Stimulated activated CD8-positive, alpha-beta memory T cell treated with anti-CD3 and anti-CD28 coated beads, Interleukin-15, amount 100 ng/mL, for 1 hour (primary cell): Measurements from ENCODE around the gene AGBL4.
"Not testable (repeated sequence)": the region's sequence is repeated elsewhere in the genome, so short reads cannot be mapped to it uniquely, and the experiment has no call there.

Experiments
- DNase-seq: peaks from one replicate; pipeline ENCODE4 v3.0.0-alpha.2; 2020; ENCODE audit warnings: low read depth

The AGBL4 gene

DNA sequence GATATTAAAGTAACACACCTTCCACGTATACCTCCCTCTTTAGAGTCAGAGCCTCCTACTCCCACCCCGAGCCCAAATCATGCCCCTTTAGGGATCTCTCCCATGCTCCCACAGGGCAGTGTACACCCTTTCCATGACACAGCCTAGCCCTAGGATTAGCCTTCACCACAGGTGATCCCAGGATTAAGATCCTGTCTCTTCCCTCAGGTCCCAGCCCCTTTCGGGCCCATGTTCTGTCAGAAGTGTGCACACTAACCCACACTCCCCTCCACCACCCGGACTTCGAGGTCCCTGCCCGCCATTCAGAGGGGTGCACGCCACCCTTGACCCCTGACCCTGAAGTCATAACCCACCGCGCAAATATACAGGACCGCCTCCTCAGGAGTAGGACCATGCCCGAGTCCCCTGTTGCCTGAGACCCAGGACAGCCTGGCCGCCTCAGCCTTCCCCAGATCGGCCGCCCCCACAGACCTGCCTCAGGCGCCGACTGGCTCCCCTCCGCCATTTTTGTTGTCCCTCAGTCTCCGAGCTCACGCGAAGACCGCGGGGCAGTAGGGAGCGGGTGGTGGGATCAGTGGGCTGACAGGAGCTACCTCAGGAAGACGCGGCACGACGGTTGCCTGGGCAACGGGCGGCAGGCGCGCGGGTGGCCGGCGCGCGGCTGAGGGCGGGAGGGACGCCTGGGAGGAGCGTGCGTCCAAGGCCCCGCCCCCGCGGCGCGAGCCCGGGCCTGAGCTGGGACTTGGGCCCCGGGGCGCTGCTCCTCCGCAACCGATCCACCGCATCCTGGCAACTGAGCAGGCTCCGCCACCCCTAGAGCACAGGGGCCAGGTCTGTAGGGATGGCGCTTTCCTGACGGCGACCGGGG, at the start of gene AGBL4:
AGBL4 (minus strand) TSS at position 663 of the 868 bp plus-strand sequence.
- DNase-seq = no peak

DNA sequence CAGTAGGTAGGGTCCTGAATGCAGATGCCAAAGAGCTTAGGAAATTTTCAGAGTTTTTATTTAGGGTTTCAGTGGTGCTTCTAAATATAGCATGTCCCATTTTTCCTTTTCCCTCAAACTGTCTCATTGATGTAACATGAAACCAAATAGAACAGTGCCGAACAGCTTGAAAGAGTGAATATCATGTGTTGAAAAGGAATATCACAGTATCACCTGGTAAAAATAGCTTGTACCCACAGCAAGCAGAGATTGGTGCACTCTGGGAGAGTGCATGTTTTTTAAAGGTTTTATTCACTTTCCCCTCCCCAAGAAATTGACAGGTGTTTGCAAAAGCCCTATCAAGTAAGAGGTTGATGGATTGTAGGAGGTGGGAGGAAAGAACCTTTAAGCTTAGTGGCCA, 43.1 kb upstream of the AGBL4 start:
- no peak for DNase-seq

DNA sequence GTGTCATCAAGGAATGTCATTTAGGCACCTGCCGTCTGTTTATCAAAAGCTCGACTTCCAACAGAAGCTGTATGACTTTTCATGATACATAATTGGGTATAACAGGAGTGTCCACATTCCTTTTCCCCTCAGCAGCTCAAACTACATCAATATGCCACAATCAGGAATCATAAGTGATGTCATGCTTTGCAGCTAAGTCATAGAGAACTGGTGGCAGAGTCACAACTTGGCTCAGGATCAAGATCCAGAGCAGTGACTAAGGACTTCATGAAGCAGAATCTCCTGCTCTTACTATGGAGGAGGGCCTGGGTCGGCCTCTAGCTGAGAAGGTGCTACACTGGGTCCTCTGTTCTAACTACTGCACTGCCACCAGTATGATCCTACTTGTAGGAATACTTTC, 36.5 kb upstream of the AGBL4 start:
- DNase-seq = no peak

DNA sequence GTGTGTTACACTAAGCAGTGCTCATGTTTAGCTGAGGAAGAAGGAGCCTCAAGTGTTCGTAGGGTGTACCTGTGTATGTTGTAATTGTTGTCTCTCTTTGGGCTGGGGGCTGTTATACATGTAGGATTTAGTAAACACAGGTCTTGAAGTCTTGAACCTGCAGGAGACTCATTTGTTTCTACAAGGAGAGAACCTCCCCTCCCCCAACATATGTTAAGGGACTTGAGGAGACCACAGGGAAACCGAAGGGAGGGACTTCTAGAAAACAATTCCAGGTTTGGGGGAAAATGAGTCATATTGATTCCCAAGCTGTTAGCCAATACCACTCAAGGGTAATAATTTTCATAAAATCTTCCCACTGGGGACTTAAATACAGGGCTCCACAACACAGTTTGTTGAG, 25.0 kb upstream of the AGBL4 start:
- no peak for DNase-seq

DNA sequence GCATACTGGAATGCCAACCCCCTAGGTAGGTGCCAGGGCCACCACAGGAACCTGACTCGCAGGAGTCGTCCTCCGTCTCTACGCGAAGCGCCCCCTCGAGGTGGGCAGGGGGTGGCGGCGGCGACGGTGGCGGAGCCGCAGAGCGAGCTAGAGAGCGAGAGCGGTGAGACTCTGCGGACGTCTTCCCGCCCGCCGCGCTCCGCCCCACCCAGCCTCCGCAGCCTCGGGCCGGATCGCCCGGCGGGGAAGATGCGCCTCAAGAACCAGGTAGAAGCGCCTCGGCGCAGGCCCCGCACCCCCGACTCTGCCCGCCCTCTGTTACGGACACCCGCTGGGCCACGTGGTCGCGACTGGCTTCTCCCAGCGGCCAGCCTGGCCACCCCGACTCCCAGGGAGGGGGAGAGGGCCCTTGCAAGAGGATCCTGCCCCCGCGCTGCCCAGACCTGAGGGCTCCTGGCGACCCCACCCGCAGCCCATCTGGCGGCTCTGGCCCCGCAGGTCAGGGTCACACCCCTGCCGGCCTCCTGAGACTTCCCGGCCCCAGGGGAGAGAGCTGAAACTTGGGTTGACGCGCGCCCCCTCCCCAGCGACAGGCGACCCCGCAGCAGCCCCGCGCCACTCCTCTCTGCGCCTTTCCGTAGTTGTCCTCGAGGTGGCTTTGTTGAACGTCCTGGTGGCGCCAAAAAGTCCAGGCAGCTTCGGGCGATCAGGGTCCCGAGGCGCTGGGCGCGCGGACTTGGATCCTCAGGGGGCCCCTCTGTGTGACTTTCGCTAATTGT, 24.4 kb upstream of the AGBL4 start:
- DNase-seq = no peak

DNA sequence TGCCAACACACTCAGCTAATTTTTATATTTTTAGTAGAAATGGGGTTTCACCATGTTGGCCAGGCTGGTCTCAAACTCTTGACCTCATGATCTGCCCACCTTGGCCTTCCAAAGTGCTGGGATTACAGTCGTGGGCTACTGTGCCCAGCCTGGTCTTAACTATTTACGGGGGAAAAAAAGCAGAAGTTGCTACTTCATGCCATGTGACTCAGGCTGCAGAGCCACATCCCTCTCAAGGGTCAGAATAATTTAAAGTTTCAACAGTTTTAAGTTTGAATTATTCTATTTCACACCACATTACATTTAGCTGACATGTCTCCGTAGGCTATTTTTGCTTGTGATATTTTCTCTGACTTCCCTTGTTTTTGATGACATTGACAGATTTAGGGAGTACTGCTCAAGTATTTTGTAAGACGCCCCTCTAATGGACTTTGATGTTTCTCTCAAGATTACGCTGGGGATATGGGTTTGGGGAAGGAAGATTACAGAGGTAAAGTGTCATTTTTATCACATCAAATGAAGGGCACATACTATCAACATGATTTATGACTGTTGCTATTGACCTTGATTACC, 14.6 kb upstream of the AGBL4 start:
- no peak for DNase-seq

DNA sequence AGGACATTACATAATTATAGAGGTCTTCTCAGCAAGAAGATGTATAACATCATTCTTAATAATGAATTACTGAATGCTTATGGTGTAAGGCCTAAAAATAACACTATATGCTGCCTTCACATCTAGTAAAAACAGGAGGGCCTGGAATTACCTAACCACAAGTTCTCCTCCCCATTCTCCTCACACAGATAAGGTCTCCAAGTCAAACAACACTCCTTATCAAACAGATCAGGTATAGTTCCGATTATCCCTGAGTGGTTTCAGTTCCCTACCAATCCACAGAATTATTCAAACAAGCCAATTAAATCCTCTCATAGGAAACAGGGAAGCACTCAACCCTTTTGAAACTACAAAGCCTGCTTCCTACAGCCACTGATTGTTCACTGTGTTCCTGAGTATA, 4.0 kb upstream of the AGBL4 start:
- DNase-seq = no peak

DNA sequence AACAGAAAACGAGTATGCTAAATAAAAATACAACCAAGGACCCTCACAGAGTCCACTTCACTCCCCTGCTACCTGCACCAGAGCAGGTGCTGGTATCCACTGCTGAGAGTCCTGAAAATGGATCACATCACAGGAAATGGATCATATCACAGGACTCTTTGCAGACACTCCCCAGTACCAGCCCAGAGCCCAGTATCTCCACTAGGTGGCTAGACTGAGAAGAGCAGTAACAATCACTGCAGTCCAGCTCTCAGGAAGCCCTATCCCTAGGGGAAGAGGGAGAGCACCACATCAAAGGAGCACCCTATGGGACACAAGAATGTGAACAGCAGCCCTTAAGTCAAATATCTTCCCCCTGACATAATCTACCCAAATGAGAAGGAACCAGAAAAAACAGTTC, 28.0 kb downstream of the AGBL4 start:
- DNase-seq = no peak

DNA sequence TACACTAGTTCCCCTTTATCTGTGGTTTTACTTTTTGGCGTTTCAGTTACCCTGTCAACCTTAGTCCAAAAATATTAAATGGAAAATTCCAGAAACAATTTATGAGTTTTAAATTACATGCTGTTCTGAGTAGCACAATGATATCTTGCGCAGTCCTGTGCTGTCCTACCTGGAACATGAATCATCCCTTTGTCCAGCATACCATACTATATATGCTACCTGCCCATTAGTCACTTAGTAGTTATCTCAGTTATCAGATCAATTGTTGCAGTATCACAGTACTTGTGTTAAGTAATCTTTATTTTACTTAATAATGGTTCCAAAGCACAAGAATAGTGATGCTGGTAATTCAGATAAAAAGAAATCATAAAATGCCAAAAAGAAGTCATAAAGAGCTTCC, 52.7 kb downstream of the AGBL4 start:
- no peak for DNase-seq

DNA sequence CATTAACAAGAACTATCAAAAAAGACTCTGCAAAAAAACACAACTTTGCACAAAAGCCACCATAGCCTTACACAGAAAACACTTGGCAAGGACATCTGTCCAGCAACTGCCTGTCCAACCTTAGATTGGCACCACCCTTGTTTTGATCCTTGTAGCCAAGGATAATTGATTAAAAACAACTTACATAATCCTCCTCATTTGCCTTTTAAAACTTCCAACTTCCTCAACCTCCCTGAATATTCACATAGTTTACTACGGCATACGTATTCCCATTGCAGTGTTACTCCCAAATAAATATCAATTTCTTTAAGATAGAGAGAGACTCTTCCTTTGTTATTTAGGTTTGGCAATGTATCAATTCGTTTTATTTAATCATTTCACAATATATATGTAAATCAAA, 72.4 kb downstream of the AGBL4 start:
- no peak for DNase-seq

DNA sequence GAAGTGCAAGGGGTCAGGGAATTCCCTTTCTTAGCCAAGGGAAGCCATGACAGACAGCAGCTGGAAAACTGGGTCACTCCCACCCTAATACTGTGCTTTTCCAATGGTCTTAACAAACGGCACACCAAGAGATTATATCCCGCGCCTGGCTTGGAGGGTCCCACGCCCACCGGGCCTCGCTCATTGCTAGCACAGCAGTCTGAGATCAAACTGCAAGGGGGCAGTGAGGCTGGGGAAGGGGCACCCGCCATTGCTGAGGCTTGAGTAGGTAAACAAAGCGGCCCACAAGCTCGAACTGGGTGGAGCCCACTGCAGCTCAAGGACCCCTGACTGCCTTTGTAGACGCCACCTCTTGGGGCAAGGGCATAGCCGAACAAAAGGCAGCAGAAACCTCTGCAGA, 108.5 kb downstream of the AGBL4 start:
- DNase-seq = not testable (repeated sequence)

DNA sequence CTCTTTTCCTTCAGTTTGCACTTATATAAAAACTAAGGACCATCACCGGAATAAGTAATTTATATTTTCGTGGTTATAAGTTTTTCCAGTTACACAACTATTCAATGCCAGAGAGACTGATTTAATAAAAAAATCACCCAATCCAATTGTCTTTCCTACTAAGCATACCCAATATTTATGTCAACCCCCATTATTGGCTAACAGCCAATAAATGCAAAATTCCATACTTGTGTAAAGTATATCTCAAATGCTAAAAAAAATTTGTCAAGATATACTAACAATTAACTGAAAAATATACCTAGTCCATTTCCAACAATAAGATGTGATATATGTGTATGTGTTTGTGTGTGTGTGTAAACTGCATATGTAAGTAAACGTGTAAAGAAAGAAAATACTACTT, 117.4 kb downstream of the AGBL4 start:
- DNase-seq = no peak

DNA sequence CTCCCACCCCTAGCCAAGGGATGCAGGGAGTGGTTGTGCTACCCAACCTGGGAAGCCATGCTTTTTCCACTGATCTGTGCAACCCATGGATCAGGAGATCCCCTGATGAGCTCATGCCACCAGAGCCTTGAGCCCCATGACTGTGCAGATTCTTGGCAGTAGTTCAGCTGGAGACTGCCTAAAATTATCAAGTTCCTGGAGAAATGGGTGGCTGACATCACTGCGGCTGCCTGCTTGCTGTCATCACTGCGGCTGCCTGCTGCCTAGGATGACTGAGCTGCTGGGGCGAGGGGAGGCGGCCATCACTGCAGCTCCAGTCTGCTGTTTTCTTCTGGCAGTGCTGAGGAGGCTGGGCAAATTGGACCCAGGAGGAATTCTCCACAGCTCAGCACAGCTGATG, 159.2 kb downstream of the AGBL4 start:
- no peak for DNase-seq

DNA sequence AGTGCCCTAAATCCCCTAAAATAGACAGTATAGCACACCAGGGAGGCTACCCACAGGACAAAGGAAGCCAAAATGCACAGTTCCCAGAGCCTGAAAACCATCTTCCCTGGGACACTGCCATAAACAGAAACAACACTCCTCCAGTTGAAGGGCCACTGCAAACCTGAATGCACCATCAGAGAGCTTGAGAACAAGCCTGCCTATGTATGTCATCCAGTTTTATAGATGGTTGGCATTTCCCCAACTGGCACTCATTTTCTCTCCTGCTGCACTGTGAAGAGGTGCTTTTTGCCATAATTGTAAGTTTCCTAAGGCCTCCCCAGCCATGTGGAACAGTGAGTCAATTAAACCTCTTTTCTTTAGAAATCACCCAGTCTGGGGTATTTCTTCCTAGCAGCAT, 169.0 kb downstream of the AGBL4 start:
- no peak for DNase-seq

DNA sequence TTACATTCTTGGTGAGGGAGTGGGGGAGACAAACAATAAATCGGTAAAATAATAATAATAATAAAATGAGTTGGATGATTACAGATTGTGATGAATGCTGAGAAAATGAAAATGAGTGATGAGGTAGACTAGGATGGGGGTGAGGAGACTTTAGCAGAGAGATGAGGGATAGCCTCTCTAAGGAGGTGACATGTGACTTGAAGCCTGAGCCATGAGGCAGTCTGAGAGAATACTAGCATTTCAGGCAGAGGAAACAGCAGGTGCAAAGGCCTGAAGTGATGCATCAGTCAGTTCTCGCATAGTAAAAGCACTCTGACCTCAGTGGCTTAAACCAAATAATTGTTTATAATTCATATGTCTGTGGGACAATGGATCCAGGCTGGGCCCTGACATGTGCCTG, 181.2 kb downstream of the AGBL4 start:
- DNase-seq = no peak

DNA sequence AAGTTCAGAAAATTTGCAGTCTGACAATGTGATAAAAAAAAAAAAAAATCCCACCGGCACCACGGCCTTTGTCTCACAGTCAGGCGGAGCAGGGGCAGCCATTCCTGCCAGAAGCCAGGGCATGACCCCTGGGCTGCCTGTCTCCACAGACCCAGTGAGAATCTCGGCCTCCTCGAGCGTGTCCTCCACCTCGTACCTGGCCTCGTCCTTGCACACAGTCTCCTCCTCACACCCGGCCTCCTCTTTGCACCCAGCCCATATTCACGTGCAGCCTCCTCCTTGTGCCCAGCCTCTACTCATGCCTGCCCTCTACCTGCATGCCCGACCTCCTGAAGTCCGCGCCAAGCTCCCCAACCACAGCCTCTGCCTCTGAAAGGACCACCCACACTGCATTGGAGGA, 182.0 kb downstream of the AGBL4 start:
- no peak for DNase-seq

DNA sequence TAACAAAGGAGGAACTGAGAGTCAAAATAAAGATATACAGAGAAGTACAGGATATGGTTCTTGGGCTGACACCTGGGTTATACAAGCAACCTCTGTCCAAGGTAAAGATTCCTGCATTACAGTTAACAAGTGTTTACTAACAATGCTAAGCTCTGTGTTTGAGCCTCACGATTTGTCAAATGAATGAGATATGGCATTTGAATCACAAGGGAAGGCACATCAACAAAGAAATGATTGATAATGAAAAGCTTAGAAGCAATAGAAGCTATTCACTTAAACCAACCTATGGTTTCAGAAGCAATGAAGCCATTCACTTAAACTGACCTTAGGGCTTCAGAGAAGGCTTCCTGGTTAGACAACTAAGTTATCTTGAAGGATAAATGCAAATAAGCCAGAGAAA, 199.5 kb downstream of the AGBL4 start:
- DNase-seq = no peak

DNA sequence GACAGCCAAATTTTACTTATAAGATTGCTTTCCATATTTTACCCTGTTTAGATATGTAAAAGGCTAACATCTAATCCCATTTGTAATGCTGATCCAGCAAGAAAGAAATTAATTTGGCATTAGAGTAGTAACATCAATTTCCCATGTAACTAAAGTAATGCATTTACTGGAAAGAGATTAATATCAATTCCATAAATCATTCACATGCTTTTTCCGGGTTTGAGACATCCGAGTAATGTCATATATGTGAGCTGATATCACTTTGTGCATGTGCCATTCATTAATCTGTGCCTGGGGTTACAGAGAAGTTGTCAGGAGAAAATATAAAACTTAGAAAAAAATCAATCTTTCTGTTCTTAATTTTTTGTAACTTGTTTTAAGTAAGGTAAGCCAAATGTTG, 206.1 kb downstream of the AGBL4 start:
- no peak for DNase-seq

DNA sequence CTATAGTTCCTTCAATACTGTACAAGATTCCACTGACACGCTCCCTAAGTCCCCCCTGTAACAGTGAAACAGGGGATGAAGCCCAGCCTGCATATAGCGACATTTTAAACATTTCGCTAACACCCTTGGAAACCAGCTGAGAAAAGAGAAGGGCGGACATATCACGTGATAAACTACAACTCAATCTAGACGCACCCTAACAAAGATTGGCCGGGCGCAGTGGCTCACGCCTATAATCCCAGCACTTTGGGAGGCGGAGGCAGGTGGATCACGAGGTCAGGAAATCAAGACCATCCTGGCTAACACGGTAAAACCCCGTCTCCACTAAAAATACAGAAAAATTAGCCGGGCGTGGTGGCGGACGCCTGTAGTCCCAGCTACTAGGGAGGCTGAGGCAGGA, 236.7 kb downstream of the AGBL4 start:
- DNase-seq = not testable (repeated sequence)

DNA sequence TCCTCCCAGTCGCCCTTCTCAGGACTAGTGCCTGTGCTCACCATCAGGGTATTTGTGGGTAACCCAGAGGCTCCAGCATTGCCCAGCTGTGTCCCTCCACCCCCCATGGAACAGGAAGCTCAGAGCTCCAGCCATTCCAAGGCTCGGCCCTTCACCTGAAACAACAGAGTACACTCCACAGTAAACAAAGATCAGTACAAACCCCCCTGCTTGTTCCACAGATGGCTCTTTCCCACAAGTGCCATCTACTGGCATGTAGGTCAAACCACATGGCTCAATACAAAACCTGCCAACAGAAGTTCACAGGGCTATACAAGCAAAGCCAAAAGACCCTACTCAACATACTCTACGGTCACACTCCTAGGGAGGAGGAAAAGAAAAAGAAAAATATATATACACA, 258.7 kb downstream of the AGBL4 start:
- no peak for DNase-seq

DNA sequence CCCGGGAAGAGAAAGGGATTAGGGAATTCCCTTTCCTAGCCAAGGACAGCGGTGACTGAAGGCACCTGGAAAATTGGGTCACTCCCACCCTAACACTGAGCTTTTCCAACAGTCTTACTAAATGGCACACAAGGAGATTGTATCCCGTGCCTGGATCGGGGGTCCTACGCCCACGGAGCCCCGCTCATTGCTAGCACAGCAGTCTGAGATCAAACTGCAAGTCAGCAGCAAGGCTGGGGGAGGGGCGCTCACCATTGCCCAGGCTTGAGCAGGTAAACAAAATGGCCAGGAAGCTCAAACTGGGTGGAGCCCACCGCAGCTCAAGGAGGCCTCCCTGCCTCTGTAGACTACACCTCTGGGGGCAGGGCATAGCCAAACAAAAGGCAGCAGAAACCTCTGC, 285.6 kb downstream of the AGBL4 start:
- not testable (repeated sequence) for DNase-seq

DNA sequence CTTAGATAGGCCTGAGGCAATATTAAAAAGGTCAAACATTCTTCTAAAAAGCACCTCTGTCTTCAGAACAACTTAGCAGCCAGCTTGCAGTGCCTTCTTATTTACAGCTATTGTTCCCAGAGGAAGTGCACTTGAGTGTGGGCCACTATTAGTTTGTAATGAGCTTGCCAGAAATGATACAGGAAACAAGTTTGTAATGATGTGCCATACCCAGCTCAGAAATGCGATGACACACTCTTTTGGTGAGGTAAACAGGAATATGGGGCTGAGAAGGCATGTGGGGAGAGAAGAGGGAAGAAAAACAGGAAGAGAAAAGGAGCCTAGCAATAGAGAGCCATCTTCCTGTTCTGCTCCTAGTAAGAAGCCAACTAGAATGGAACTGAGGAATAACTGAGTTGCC, 295.4 kb downstream of the AGBL4 start:
- DNase-seq = no peak

DNA sequence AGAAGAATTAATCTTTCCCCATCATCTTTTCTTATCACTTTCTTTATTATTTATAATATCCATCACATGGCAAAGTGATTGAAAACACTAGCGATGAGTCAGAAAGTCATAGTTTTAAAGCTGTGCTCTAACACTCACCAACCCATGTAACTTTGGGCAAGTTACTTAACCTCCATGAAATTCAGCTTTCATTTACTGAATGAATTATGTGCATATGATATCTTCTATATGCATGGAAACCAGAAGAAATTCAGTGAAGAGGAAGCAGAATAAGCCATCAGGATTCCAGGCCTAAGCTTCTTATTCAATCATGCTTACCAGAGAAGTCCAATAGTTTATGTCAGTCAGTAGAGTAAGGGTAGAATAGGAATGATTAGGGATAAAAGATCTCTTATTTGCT, 300.1 kb downstream of the AGBL4 start:
- DNase-seq = no peak
